HepG2 (cell line): ENCODE measurements around the gene TOP1. TPM values are rescaled to one million over a fixed set of nuclear protein-coding genes. Genes with fewer than 3 reads are reported as not detected.

Experiments
- ATAC-seq: fragments of 200-7000 bp; cut with Tn5 transposase; 3 replicates; pipeline ENCODE4 v1.9.1; 2020; ENCODE audit warnings: mild to moderate bottlenecking, moderate library complexity
- BruUV-seq: library from RNA; stranded (reverse); fragments of 400-500 nt; replicated peaks from 2 replicates; lab custom pipeline; 2021; lab: Mats Ljungman, UMichigan
- CTCF ChIA-PET: fragments of 300-600 bp; formaldehyde crosslinking; extraction: SDS; loops from one replicate; lab custom pipeline; 2021; ENCODE audit warnings: low total read pairs, inconsistent platforms, low intra/inter-chr PET ratio; lab: Yijun Ruan, JAX
- POLR2A ChIA-PET: fragments of 350-600 bp; sonication (Branson Sonifier 250); formaldehyde crosslinking; loops from one replicate; lab custom pipeline; 2020; ENCODE audit warnings: antibody characterized with exemption, inconsistent platforms; lab: Yijun Ruan, JAX
- DNase-seq: peaks from one replicate; pipeline ENCODE4 v3.0.0-alpha.2; 2015; ENCODE audit warnings: low spot score
- FAIRE-seq: peaks from 3 replicates; lab custom pipeline; 2011; peaks lifted over from hg19 to GRCh38; lab: Jason Lieb, UNC
- H2AFZ ChIP-seq: one replicate; pipeline ENCODE4 v1.6.1; 2011; ENCODE audit warnings: low read length, inconsistent platforms
- H3K27ac ChIP-seq: fragments of 300-600 bp; 3 replicates; pipeline ENCODE4 v1.8.0; 2011; ENCODE audit warnings: mixed run types, mild to moderate bottlenecking, mixed read lengths, low read length, inconsistent platforms; ENCODE audit not compliant: insufficient read depth; ENCODE audit errors: extremely low read length
- H3K27me3 ChIP-seq, 2 experiments: fragments of 200-600 bp in 1 of 2; 2 replicates in 1 of 2; 3 replicates in 1 of 2; pipeline versions ENCODE4 v1.6.0 to v1.8.0; 2011; ENCODE audit warnings: low read length in 2 of 2, mild to moderate bottlenecking in 2 of 2, moderate library complexity in 2 of 2, inconsistent platforms in 1 of 2; ENCODE audit not compliant: insufficient read depth in 2 of 2, control insufficient read depth in 1 of 2
- H3K36me3 ChIP-seq, 2 experiments: fragments of 200-600 bp in 1 of 2; replicated peaks in 1 of 2; 2 replicates in 1 of 2; 3 replicates in 1 of 2; pipeline versions ENCODE4 v1.5.1 to v1.8.0; 2011; ENCODE audit warnings: low read length in 2 of 2, inconsistent platforms in 1 of 2; ENCODE audit not compliant: insufficient read depth in 2 of 2, control insufficient read depth in 1 of 2
- H3K4me1 ChIP-seq: 2 replicates; pipeline ENCODE4 v1.5.1; 2012; ENCODE audit warnings: low read length, inconsistent platforms; ENCODE audit not compliant: insufficient read depth
- H3K4me2 ChIP-seq: 2 replicates; pipeline ENCODE4 v1.6.0; 2011; ENCODE audit warnings: low read depth, low read length, inconsistent platforms
- H3K4me3 ChIP-seq, 3 experiments: fragments of 200-600 bp in 1 of 3; sonication (generic), shearing (Covaris generic) in 1 of 3; replicated peaks in 1 of 3; 2 replicates each; pipeline ENCODE4 v1.5.1; 2011 to 2016; ENCODE audit warnings: low read length in 3 of 3, inconsistent platforms in 2 of 3, low read depth in 2 of 3, mild to moderate bottlenecking in 2 of 3, control low read depth in 1 of 3, mixed read lengths in 1 of 3; ENCODE audit not compliant: insufficient read depth in 1 of 3
- H3K79me2 ChIP-seq: one replicate; pipeline ENCODE4 v1.6.1; 2011; ENCODE audit warnings: low read length, inconsistent platforms; ENCODE audit not compliant: insufficient read depth
- H3K9ac ChIP-seq: 2 replicates; pipeline ENCODE4 v1.6.0; 2011; ENCODE audit warnings: mild to moderate bottlenecking, low read depth, low read length, inconsistent platforms; ENCODE audit not compliant: insufficient read depth
- H3K9me3 ChIP-seq: 2 replicates; pipeline ENCODE4 v1.5.1; 2012; ENCODE audit warnings: mild to moderate bottlenecking, low read length
- H4K20me1 ChIP-seq: 2 replicates; pipeline ENCODE4 v1.6.0; 2011; ENCODE audit warnings: inconsistent platforms, mild to moderate bottlenecking, low read length, moderate library complexity; ENCODE audit not compliant: insufficient read depth
- ARID2 ChIP-seq: sonication (generic); formaldehyde crosslinking; IDR thresholded peaks from 2 replicates; pipeline ENCODE4 v1.8.1; 2022; ENCODE audit warnings: mild to moderate bottlenecking, missing genetic modification reagents, borderline replicate concordance
- BRD4 ChIP-seq: sonication (generic); formaldehyde crosslinking; IDR thresholded peaks from 2 replicates; pipeline ENCODE4 v1.4.0; 2020; ENCODE audit warnings: missing genetic modification reagents
- CENPT ChIP-seq: sonication (generic); formaldehyde crosslinking; IDR thresholded peaks from 2 replicates; pipeline ENCODE4 v1.8.0; 2022; ENCODE audit warnings: low read depth, mild to moderate bottlenecking, moderate library complexity, missing genetic modification reagents
- CREM ChIP-seq, 2 experiments: sonication (generic) in 1 of 2; formaldehyde crosslinking in 1 of 2; IDR thresholded peaks; 2 replicates each; pipeline versions ENCODE4 v1.4.0 to v1.6.1; 2016 to 2020; ENCODE audit warnings: antibody characterized with exemption in 1 of 2, mild to moderate bottlenecking in 1 of 2, missing genetic modification reagents in 1 of 2
- GFI1 ChIP-seq: sonication (generic); formaldehyde crosslinking; IDR thresholded peaks from 2 replicates; pipeline ENCODE4 v1.5.0; 2020; ENCODE audit warnings: missing genetic modification reagents, mild to moderate bottlenecking, borderline replicate concordance
- KLF13 ChIP-seq: sonication (generic); formaldehyde crosslinking; IDR thresholded peaks from 2 replicates; pipeline ENCODE4 v1.4.0; 2020; ENCODE audit warnings: mild to moderate bottlenecking, missing genetic modification reagents
- MED1 ChIP-seq: sonication (generic); formaldehyde crosslinking; IDR thresholded peaks from 2 replicates; pipeline ENCODE4 v1.4.0; 2020; ENCODE audit warnings: missing genetic modification reagents
- NPAS2 ChIP-seq: sonication (generic); formaldehyde crosslinking; IDR thresholded peaks from 2 replicates; pipeline ENCODE4 v1.8.0; 2022; ENCODE audit warnings: mild to moderate bottlenecking, missing genetic modification reagents, borderline replicate concordance
- PTBP1 ChIP-seq: fragments of 200-400 bp; formaldehyde crosslinking; IDR thresholded peaks from 2 replicates; pipeline ENCODE4 v1.6.1; 2018; ENCODE audit warnings: low read length, low read depth; ENCODE audit not compliant: poor library complexity, severe bottlenecking
- RARA ChIP-seq: IDR thresholded peaks from 2 replicates; pipeline ENCODE4 v1.6.1; 2016; ENCODE audit warnings: missing genetic modification reagents, missing compliant biosample characterization
- RBM22 ChIP-seq: fragments of 200-400 bp; formaldehyde crosslinking; optimal IDR thresholded peaks from 2 replicates; pipeline ENCODE3; 2017; ENCODE audit warnings: mild to moderate bottlenecking, low read length, moderate library complexity
- SMYD3 ChIP-seq: sonication (generic); formaldehyde crosslinking; IDR thresholded peaks from 2 replicates; pipeline ENCODE4 v1.8.1; 2023; ENCODE audit warnings: mild to moderate bottlenecking, missing genetic modification reagents
- SRF ChIP-seq: IDR thresholded peaks from 2 replicates; pipeline ENCODE4 v1.6.1; 2011; ENCODE audit warnings: mild to moderate bottlenecking, low read depth, low read length, moderate library complexity
- SRY ChIP-seq: sonication (generic); formaldehyde crosslinking; IDR thresholded peaks from 2 replicates; pipeline ENCODE4 v1.8.0; 2022; ENCODE audit warnings: mild to moderate bottlenecking, missing genetic modification reagents
- THYN1 ChIP-seq: sonication (generic); formaldehyde crosslinking; IDR thresholded peaks from 2 replicates; pipeline ENCODE4 v1.8.1; 2023; ENCODE audit warnings: low read depth, mild to moderate bottlenecking, moderate library complexity, missing genetic modification reagents, borderline replicate concordance
- ZNF205 ChIP-seq: IDR thresholded peaks from 2 replicates; pipeline ENCODE4 v1.6.1; 2018; ENCODE audit warnings: missing biosample characterization, missing genetic modification reagents
- ZNF264 ChIP-seq: sonication (generic); formaldehyde crosslinking; IDR thresholded peaks from 2 replicates; pipeline ENCODE4 v1.4.0; 2020; ENCODE audit warnings: missing genetic modification reagents
- ZNF468 ChIP-seq: sonication (generic); formaldehyde crosslinking; IDR thresholded peaks from 2 replicates; pipeline ENCODE4 v1.8.0; 2022; ENCODE audit warnings: mild to moderate bottlenecking, moderate library complexity, missing genetic modification reagents
- ZNF883 ChIP-seq: sonication (generic); formaldehyde crosslinking; IDR thresholded peaks from 2 replicates; pipeline ENCODE4 v1.5.1; 2020; ENCODE audit warnings: mild to moderate bottlenecking, missing genetic modification reagents; ENCODE audit errors: not compliant biosample characterization
- ZSCAN31 ChIP-seq: sonication (generic); formaldehyde crosslinking; IDR thresholded peaks from 2 replicates; pipeline ENCODE4 v1.5.0; 2020; ENCODE audit warnings: low read depth, mild to moderate bottlenecking, missing genetic modification reagents
- WGBS: methylation state at CpG from one replicate; pipeline ENCODE4 v1.1.6; 2017; ENCODE audit warnings: low lambda C conversion rate; 5-methylcytosine and 5-hydroxymethylcytosine counted together
- in situ Hi-C: cut with HindIII; loops from 2 replicates; pipeline ENCODE4 v1.10.0; 2017; ENCODE audit warnings: low pct_unique_long_range_greater_than_20kb; ENCODE audit not compliant: extremely low pct_ligation_motif_present
- intact Hi-C: fragments of 100-400 bp; cut with micrococcal nuclease; formaldehyde crosslinking; loops from one replicate; pipeline ENCODE4 v1.10.0; 2022; ENCODE audit not compliant: unreplicated experiment
- polyA plus RNA-seq, 8 experiments: library from polyadenylated mRNA; depleted of rRNA in 3 of 8; stranded (reverse) in 7 of 8; unstranded in 1 of 8; fragments of >200 nt; fragmentation: Illumina TruSeq in 4 of 8; extraction: Trizol in 4 of 8; gene quantifications; 2 replicates each; pipeline versions ENCODE4 v1.2.1 to v1.2.3, GENCODE V29; 2011 to 2016; ENCODE audit warnings: low read depth in 4 of 8, missing spikeins in 1 of 8, mixed read lengths in 1 of 8; ENCODE audit not compliant: insufficient read depth in 1 of 8
- total RNA-seq, 5 experiments: library from RNA; depleted of rRNA; stranded (reverse); fragments of >200 nt; fragmentation: Illumina TruSeq; extraction: Trizol; gene quantifications; 2 replicates each; pipeline ENCODE4 v1.2.3, GENCODE V29; 2016; ENCODE audit warnings: low read depth in 1 of 5
- TF ChIP-seq, protein P1 (sequence below): IDR thresholded peaks from 2 replicates; pipeline ENCODE4 v1.6.1; 2012; ENCODE audit warnings: inconsistent platforms
- TF ChIP-seq, protein P2 (sequence below): sonication (generic); formaldehyde crosslinking; IDR thresholded peaks from 2 replicates; pipeline ENCODE4 v1.8.1; 2022; ENCODE audit warnings: mild to moderate bottlenecking, missing genetic modification reagents
- TF ChIP-seq, protein P3 (sequence below): sonication (generic); formaldehyde crosslinking; conservative IDR thresholded peaks from 2 replicates; pipeline ENCODE4 v1.4.0; 2020; ENCODE audit warnings: missing genetic modification reagents

TOP1 gene
- total and polyA plus RNA-seq, 2 of the 13 experiments (the other 11 are each of a cell fraction or from before 2014, with no cell fraction given) = 10.2 to 19.4 TPM

DNA sequence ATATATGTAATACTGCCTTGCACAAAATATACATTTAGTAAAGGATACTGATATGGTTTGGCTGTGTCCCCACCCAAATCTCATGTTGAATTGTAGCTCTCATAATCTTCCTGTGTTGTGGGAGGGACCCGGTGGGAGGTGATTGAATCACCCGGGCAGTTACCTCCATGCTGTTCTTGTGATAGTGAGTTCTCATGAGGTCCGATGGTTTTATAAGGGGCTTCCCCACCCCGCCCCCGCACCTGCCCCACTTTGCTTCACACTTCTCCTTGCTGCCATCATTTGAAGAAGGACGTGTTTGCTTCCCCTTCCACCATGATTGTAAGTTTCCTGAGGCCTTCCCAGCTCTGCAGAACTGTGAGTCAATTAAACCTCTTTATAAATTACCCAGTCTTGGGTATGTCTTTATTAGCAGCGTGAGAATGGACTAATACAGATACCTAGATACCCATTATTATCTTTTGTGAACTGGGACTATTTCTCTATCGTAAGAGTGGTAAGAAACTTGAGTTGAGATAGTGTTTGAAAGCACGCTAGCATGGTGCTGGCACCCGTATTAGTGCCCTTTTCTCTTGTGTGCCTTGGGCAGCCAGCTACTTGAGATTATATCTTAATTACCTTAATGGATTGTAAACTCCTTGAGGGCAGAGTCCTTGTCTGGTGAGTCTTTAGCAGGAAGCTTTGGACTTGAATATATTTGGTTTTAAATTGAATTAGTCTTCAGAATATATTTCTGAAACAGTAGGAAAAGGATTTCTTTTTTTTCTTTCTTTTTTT lies 25.6 kb downstream of the TOP1 start (continued):
- no peak for TF ChIP-seq CENPT (CRISPR knock-in tag)
- no peak for TF ChIP-seq SRF
- TF ChIP-seq, protein P1, sequence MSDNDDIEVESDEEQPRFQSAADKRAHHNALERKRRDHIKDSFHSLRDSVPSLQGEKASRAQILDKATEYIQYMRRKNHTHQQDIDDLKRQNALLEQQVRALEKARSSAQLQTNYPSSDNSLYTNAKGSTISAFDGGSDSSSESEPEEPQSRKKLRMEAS = no peak
- peak; percentile 91 for TF ChIP-seq ZNF264 (CRISPR knock-in tag)
- no peak for TF ChIP-seq GFI1
- TF ChIP-seq SMYD3 (CRISPR knock-in tag) = no peak
- peak; percentile 63 for TF ChIP-seq RBM22
- TF ChIP-seq, all 625 proteins: peak for 2

GRCh38 chr20:41054847-41055230 lies 26.2 kb downstream of the TOP1 start:
- POLR2A ChIA-PET = no interaction called here
- CTCF ChIA-PET = no interaction called here
- DNase-seq (no peak), ATAC-seq (no peak), FAIRE-seq (no peak)
- peaks cover 98% of the 10 kb centered on the region for H3K79me2 ChIP-seq
- no peak overlapping the region for H3K4me3 ChIP-seq
- H3K4me2 ChIP-seq = no peak overlapping the region
- peaks cover 67% of the 10 kb centered on the region for H3K4me1 ChIP-seq
- peaks cover 0 to 3% of the 10 kb centered on the region in 2 experiments; a peak in 2 of 5 replicates for H3K36me3 ChIP-seq
- WGBS = 93% methylated on average over 2 of the region's 2 CpGs
- no TSS peak for BruUV-seq
- H3K27ac ChIP-seq = no peak overlapping the region
- no peaks in the 10 kb centered on the region for H3K9me3 ChIP-seq
- H4K20me1 ChIP-seq = peaks cover 40% of the 10 kb centered on the region
- intact Hi-C loops = no loop called here
- in situ Hi-C loops = no loop called here
- H3K9ac ChIP-seq = no peak overlapping the region
- H3K27me3 ChIP-seq = no peaks in the 10 kb centered on the region
- no peak overlapping the region for H2AFZ ChIP-seq
- TF ChIP-seq PTBP1 = no peak
- no peak for TF ChIP-seq ZNF468 (CRISPR knock-in tag)
- TF ChIP-seq KLF13 = no peak
- no peak for TF ChIP-seq ARID2 (CRISPR knock-in tag)
- TF ChIP-seq ZNF883 (CRISPR knock-in tag) = no peak
- TF ChIP-seq CREM (IDR thresholded peaks at IDR 0.05) = no peak
- no peak for TF ChIP-seq CREM (CRISPR knock-in tag; IDR thresholded peaks at IDR 0.05)
- TF ChIP-seq, protein P2, sequence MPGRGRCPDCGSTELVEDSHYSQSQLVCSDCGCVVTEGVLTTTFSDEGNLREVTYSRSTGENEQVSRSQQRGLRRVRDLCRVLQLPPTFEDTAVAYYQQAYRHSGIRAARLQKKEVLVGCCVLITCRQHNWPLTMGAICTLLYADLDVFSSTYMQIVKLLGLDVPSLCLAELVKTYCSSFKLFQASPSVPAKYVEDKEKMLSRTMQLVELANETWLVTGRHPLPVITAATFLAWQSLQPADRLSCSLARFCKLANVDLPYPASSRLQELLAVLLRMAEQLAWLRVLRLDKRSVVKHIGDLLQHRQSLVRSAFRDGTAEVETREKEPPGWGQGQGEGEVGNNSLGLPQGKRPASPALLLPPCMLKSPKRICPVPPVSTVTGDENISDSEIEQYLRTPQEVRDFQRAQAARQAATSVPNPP = no peak
- TF ChIP-seq THYN1 (CRISPR knock-in tag) = no peak
- no peak for TF ChIP-seq RARA (CRISPR knock-in tag)
- TF ChIP-seq ZSCAN31 = no peak
- TF ChIP-seq MED1 (CRISPR knock-in tag) = no peak
- TF ChIP-seq SRY = no peak
- TF ChIP-seq ZNF205 = no peak
- TF ChIP-seq, protein P3, sequence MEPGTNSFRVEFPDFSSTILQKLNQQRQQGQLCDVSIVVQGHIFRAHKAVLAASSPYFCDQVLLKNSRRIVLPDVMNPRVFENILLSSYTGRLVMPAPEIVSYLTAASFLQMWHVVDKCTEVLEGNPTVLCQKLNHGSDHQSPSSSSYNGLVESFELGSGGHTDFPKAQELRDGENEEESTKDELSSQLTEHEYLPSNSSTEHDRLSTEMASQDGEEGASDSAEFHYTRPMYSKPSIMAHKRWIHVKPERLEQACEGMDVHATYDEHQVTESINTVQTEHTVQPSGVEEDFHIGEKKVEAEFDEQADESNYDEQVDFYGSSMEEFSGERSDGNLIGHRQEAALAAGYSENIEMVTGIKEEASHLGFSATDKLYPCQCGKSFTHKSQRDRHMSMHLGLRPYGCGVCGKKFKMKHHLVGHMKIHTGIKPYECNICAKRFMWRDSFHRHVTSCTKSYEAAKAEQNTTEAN (CRISPR knock-in tag) = no peak
- TF ChIP-seq BRD4 (CRISPR knock-in tag) = no peak
- no peak for TF ChIP-seq NPAS2 (CRISPR knock-in tag)
